Ovary (tissue), 3 donors: ENCODE measurements around the gene LRPPRC.

Experiments used
- CTCF ChIP-seq, 3 donors: fragments of 450-650 bp in 2 of 3; fragments of 200-600 bp in 1 of 3; IDR thresholded peaks; one replicate each; pipeline versions ENCODE4 v1.5.1 to v1.8.0; 2016 to 2022; ENCODE audit warnings: antibody characterized with exemption in 3 of 3, mild to moderate bottlenecking in 1 of 3
- EP300 ChIP-seq: sonication (generic); formaldehyde crosslinking; IDR thresholded peaks from one replicate; pipeline ENCODE4 v1.6.1; 2017; ENCODE audit warnings: antibody characterized with exemption
- donor health status: DM: no; HTN: no; CAD: no.

GRCh38 chr2:43941966-43942365 lies 53.8 kb downstream of the LRPPRC start:
- TF ChIP-seq CTCF (IDR thresholded peaks at IDR 0.05) (no peak), EP300 (no peak)
